ENCODE data around the gene COL21A1. TPM values are rescaled to one million over a fixed set of nuclear protein-coding genes. Genes with fewer than 3 reads are reported as not detected.

COL21A1 gene
- total RNA-seq, 1 experiment from 2014 or later: 3.3 TPM

- in situ Hi-C loops (cut with HindIII; ENCODE audit: low pct_unique_long_range_greater_than_20kb, low sequenced_read_pairs) (no loop called here), intact Hi-C loops (cut with micrococcal nuclease; ENCODE audit: unreplicated experiment) (no loop called here)
- DNase-seq (ENCODE audit: low read depth, low spot score) (no peak), ATAC-seq (no peak)
- CTCF ChIA-PET: no interaction called here
- no TSS peak for BruUV-seq (replicated peaks)
- H3K36me3 ChIP-seq (ENCODE audit: control insufficient read depth, insufficient read depth, low read length): no peaks in the 10 kb centered on the region
- no peak overlapping the region for H3K4me3 ChIP-seq (ENCODE audit: low read depth in 2 of 2, low read length in 2 of 2)
- no peaks in the 10 kb centered on the region for H3K9me3 ChIP-seq (ENCODE audit: control insufficient read depth, insufficient read depth, low read depth, low read length)
- peaks cover 9% of the 10 kb centered on the region; the same call in 1 of the 2 replicates for H3K4me1 ChIP-seq (ENCODE audit: control insufficient read depth, insufficient read depth, low read length)
- TF ChIP-seq SIN3A (IDR thresholded peaks at IDR 0.05; ENCODE audit: borderline replicate concordance, insufficient read depth, low read depth, low read length) (no peak), POLR2AphosphoS5 (IDR thresholded peaks at IDR 0.05; ENCODE audit: low read depth, low read length) (no peak), REST (IDR thresholded peaks at IDR 0.05; ENCODE audit: insufficient read depth in 1 of 2, low read depth in 2 of 2, low read length in 1 of 2) (no peak), TCF7L2 (IDR thresholded peaks at IDR 0.05; ENCODE audit: low read depth, low read length) (no peak), CTCF (IDR thresholded peaks at IDR 0.05) (no peak)
- H3K27ac ChIP-seq (ENCODE audit: low read length): no peak overlapping the region
- POLR2A ChIA-PET: no interaction called here
- no peaks in the 10 kb centered on the region for H3K27me3 ChIP-seq (ENCODE audit: control insufficient read depth, insufficient read depth, low read length)
These were observed 27.3 kb downstream of the COL21A1 start for GRCh38 chr6:56220078-56220477.

DNA sequence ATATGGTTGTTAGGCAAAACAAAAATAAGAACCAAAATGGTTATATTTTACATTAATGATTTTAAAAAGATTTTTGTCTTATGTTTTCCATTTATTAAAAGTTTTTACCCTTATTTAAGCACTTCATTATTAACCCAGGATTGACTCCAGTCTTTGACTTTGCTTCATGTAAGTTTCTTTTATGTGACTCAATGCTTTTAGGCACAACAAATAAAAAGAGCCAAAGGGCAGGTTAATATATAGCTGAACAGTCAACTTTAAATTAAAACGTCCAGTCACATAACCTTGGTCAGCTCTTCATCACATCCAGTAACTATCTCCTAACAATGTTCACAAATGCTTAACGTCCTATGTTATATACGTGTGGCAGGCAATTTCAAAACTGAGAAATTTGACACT is 32.7 kb downstream of the COL21A1 start:
- Histone ChIP-seq H3K4me1 (ENCODE audit: control insufficient read depth, insufficient read depth, low read length) (no peaks in the 10 kb centered on the region), H3K36me3 (ENCODE audit: control insufficient read depth, insufficient read depth, low read length) (no peaks in the 10 kb centered on the region), H3K27me3 (ENCODE audit: control insufficient read depth, insufficient read depth, low read length) (no peaks in the 10 kb centered on the region), H3K27ac (ENCODE audit: low read length) (no peak overlapping the region), H3K4me3 (ENCODE audit: low read depth in 2 of 2, low read length in 2 of 2) (no peak overlapping the region), H3K9me3 (ENCODE audit: control insufficient read depth, insufficient read depth, low read depth, low read length) (no peaks in the 10 kb centered on the region)
- POLR2A ChIA-PET: no interaction called here
- BruUV-seq (replicated peaks): no TSS peak
- TF ChIP-seq TCF7L2 (IDR thresholded peaks at IDR 0.05; ENCODE audit: low read depth, low read length) (no peak), CTCF (IDR thresholded peaks at IDR 0.05) (no peak), SIN3A (IDR thresholded peaks at IDR 0.05; ENCODE audit: borderline replicate concordance, insufficient read depth, low read depth, low read length) (no peak), POLR2AphosphoS5 (IDR thresholded peaks at IDR 0.05; ENCODE audit: low read depth, low read length) (no peak), REST (IDR thresholded peaks at IDR 0.05; ENCODE audit: insufficient read depth in 1 of 2, low read depth in 2 of 2, low read length in 1 of 2) (no peak)
- DNase-seq (ENCODE audit: low read depth, low spot score) (no peak), ATAC-seq (no peak)
- CTCF ChIA-PET: no interaction called here
- intact Hi-C loops (cut with micrococcal nuclease; ENCODE audit: unreplicated experiment): no loop called here
- in situ Hi-C loops (cut with HindIII; ENCODE audit: low pct_unique_long_range_greater_than_20kb, low sequenced_read_pairs): no loop called here

All from Panc1 (cell line).